GM12878 (cell line): Measurements from ENCODE around the gene SETD5. TPM values are rescaled to one million over a fixed set of nuclear protein-coding genes. Genes with fewer than 3 reads are reported as not detected.

Experiments
- CBFB ChIP-seq: IDR thresholded peaks from 2 replicates; pipeline ENCODE4 v1.6.1; 2016; ENCODE audit warnings: antibody characterized with exemption, low read depth
- CUX1 ChIP-seq: IDR thresholded peaks from 2 replicates; pipeline ENCODE4 v1.6.1; 2012; ENCODE audit warnings: improper control_type of control experiment, low read depth, low read length; ENCODE audit not compliant: insufficient replicate concordance
- FOS ChIP-seq: IDR thresholded peaks from 3 replicates; pipeline ENCODE4 v1.6.1; 2011; ENCODE audit warnings: borderline replicate concordance; ENCODE audit not compliant: insufficient read length; ENCODE audit errors: extremely low read depth
- NR2F1 ChIP-seq: fragments of 450-650 bp; conservative IDR thresholded peaks from 2 replicates; pipeline ENCODE4 v1.6.1; 2017; ENCODE audit warnings: mild to moderate bottlenecking
- POLR2AphosphoS2 ChIP-seq: IDR thresholded peaks from 2 replicates; pipeline ENCODE4 v1.6.1; 2011; ENCODE audit warnings: low read depth, mild to moderate bottlenecking, low read length, improper control_type of control experiment, moderate library complexity
- RELA ChIP-seq: fragments of 450-650 bp; IDR thresholded peaks from 2 replicates; pipeline ENCODE4 v1.8.0; 2014; ENCODE audit warnings: borderline replicate concordance; ENCODE audit not compliant: partially characterized antibody
- SMAD5 ChIP-seq: IDR thresholded peaks from 2 replicates; pipeline ENCODE4 v1.6.1; 2016; ENCODE audit warnings: antibody characterized with exemption, low read depth
- TAF1 ChIP-seq: IDR thresholded peaks from 2 replicates; pipeline ENCODE4 v1.6.1; 2011; ENCODE audit warnings: mild to moderate bottlenecking, low read depth, low read length, borderline replicate concordance
- TBL1XR1 ChIP-seq: IDR thresholded peaks from 2 replicates; pipeline ENCODE4 v1.6.1; 2012; ENCODE audit warnings: low read depth, low read length, improper control_type of control experiment
- YBX1 ChIP-seq: fragments of 450-650 bp; IDR thresholded peaks from 2 replicates; pipeline ENCODE4 v1.6.1; 2016; ENCODE audit warnings: antibody characterized with exemption
- polyA plus RNA-seq, 11 experiments: library from polyadenylated mRNA; depleted of rRNA in 4 of 11; unstranded in 6 of 11; stranded (reverse) in 5 of 11; fragments of >200 nt; fragmentation: Nextera tagmentation in 4 of 11; fragmentation: Illumina TruSeq in 1 of 11; extraction: Ambion mirVana in 4 of 11; extraction: Trizol in 1 of 11; gene quantifications; 1 replicate in 1 of 11; 2 replicates in 10 of 11; pipeline versions ENCODE4 v1.2.1 to v1.2.3, GENCODE V29; 2011 to 2016; ENCODE audit warnings: inconsistent platforms in 2 of 11, missing spikeins in 2 of 11, low read depth in 1 of 11
- total RNA-seq, 4 experiments: library from RNA; depleted of rRNA in 3 of 4; stranded (reverse); fragments of >200 nt in 3 of 4; fragmentation: Illumina TruSeq in 1 of 4; extraction: Trizol in 1 of 4; gene quantifications; 2 replicates each; pipeline versions ENCODE4 v1.2.1 to v1.2.3, GENCODE V29; 2013 to 2021
- TF ChIP-seq, protein P1 (sequence below): IDR thresholded peaks from 2 replicates; pipeline ENCODE4 v1.6.1; 2011; ENCODE audit warnings: mild to moderate bottlenecking, low read depth, low read length, moderate library complexity; ENCODE audit not compliant: insufficient replicate concordance
- TF ChIP-seq, protein P2 (sequence below): fragments of 450-650 bp; IDR thresholded peaks from 2 replicates; pipeline ENCODE4 v1.6.1; 2018; ENCODE audit warnings: mild to moderate bottlenecking, low read depth, moderate library complexity; ENCODE audit not compliant: partially characterized antibody

SETD5 gene
- total and polyA plus RNA-seq, 10 of the 15 experiments (the other 5 are each of a cell fraction or from before 2014, with no cell fraction given), result 8.2 to 94.0 (median 55.4) TPM

DNA sequence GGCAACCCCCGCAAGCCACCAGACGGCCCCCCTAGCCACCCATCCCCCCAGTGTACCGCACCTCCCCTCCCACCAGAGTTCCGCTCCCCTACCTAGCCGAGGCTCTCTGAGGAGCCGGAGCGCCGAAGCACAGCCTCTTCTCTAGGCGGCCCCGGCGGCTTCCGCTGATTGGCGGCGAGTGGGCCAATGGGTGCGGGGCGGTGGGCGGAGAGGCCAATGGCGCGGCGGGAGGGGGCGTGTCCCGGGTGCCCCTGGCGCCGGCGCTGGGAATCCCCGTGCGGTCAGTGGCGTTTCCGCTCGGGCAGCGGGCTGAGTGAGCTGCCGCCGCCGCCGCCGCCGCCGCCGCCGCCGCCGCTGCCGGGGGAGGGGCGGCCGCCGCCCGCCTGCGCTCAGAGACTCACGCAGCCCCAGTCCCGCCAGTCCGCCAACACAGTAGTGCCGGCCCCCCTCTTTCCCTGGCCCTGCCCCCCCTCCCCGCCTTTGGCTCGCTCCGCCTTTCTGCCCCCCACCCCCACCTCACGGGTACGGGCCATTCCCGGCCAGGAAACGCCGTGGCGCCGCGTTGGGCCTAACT is at the start of gene SETD5 (continued):
- TF ChIP-seq, protein P1, sequence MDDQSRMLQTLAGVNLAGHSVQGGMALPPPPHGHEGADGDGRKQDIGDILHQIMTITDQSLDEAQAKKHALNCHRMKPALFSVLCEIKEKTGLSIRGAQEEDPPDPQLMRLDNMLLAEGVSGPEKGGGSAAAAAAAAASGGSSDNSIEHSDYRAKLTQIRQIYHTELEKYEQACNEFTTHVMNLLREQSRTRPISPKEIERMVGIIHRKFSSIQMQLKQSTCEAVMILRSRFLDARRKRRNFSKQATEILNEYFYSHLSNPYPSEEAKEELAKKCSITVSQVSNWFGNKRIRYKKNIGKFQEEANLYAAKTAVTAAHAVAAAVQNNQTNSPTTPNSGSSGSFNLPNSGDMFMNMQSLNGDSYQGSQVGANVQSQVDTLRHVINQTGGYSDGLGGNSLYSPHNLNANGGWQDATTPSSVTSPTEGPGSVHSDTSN, result peak; percentile 90
- TF ChIP-seq SMAD5, result peak; percentile 93
- TF ChIP-seq TAF1, result peak; percentile 95
- peak; percentile 54; the same call in 1 of the 2 replicates for TF ChIP-seq NR2F1
- TF ChIP-seq, protein P2, sequence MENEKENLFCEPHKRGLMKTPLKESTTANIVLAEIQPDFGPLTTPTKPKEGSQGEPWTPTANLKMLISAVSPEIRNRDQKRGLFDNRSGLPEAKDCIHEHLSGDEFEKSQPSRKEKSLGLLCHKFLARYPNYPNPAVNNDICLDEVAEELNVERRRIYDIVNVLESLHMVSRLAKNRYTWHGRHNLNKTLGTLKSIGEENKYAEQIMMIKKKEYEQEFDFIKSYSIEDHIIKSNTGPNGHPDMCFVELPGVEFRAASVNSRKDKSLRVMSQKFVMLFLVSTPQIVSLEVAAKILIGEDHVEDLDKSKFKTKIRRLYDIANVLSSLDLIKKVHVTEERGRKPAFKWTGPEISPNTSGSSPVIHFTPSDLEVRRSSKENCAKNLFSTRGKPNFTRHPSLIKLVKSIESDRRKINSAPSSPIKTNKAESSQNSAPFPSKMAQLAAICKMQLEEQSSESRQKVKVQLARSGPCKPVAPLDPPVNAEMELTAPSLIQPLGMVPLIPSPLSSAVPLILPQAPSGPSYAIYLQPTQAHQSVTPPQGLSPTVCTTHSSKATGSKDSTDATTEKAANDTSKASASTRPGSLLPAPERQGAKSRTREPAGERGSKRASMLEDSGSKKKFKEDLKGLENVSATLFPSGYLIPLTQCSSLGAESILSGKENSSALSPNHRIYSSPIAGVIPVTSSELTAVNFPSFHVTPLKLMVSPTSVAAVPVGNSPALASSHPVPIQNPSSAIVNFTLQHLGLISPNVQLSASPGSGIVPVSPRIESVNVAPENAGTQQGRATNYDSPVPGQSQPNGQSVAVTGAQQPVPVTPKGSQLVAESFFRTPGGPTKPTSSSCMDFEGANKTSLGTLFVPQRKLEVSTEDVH, result no peak
- no peak for TF ChIP-seq YBX1
- TF ChIP-seq CBFB, result peak; percentile 72; the same call in 1 of the 2 replicates
- TF ChIP-seq RELA, result no peak
- TF ChIP-seq TBL1XR1, result peak; percentile 15; the same call in 1 of the 2 replicates
- peak; percentile 35 for TF ChIP-seq FOS
- no peak for TF ChIP-seq CUX1
- peak; percentile 62; the same call in 1 of the 2 replicates for TF ChIP-seq POLR2AphosphoS2
